GM18907 (cell line): ENCODE measurements around the gene TMOD4.
A peak's percentile ranks its signal among the peaks of the same experiment; 100 is the strongest.

Source experiments
- ATAC-seq: cut with Tn5 transposase; IDR thresholded peaks from one replicate; pipeline ENCODE4 v1.9.1; 2021; ENCODE audit warnings: mild to moderate bottlenecking, moderate library complexity; ENCODE audit not compliant: unreplicated experiment

Gene TMOD4

DNA sequence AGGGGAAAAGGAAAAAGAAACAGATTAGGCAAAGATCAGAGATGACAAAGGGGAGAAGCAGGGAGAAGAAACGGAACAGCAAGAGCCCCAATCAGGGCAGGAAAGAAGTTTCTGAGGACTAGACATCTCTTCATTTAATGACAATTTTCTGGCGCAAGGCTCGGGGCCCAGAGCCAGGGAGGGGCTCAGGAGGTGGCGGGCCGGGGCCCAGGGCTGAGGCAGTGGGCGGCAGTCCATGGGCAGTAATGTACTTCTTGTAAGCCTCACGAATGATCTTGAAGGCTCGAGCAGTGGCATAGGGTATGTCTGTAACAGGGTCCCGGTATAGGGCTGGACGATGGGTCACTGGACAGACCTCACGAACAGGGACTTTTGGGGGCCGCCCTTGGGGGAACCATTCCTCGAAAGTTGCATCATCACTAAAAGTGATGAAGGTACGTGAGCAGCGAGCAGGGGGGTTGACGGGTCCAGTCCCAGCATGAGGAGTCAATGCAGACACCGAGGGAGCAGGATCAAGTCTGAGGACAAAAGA, 799 bp upstream of the TMOD4 start:
- no peak for ATAC-seq

- ATAC-seq: no peak
Observed at GRCh38 chr1:151175041-151175741, 590 bp downstream of the TMOD4 start.

DNA sequence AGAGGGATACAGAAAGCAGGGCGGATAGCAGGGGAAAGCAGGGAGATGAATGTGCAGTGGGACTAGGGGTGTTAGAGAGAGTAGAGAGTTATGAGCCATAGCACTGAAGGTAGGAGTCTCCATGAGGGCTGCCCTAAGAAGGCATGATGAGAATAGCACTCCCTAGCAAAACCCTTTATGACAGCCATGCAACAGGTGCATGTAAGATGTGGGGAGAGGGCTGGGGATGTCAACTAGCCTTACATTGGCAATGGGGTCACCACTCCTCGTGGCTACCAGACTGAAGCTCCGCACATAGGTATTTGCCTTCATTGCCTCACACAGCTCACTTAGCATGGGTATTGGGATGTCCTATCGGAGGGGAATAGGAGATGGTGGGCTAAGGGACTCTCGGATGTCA, 4.6 kb downstream of the TMOD4 start:
- ATAC-seq: no peak

DNA sequence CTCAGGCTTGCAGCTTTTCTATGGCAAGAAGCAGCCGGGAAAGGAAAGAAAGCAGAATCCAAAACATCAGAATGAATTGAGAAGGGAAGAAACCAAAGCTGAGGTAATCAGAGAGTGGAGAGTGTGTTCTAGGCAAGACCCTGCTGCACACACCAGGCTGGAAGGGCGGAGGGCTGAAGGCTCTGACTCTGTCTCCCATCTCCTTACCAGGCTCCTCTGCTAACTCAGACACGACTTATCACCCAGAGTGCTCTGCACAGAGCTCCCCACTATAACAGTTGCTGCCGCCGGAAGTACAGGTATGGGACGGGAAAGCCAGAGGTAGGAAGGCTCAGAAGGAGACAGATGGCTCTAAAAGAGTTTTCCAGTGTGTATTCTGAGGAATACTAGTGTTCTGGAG, 8.7 kb downstream of the TMOD4 start:
- no peak for ATAC-seq

DNA sequence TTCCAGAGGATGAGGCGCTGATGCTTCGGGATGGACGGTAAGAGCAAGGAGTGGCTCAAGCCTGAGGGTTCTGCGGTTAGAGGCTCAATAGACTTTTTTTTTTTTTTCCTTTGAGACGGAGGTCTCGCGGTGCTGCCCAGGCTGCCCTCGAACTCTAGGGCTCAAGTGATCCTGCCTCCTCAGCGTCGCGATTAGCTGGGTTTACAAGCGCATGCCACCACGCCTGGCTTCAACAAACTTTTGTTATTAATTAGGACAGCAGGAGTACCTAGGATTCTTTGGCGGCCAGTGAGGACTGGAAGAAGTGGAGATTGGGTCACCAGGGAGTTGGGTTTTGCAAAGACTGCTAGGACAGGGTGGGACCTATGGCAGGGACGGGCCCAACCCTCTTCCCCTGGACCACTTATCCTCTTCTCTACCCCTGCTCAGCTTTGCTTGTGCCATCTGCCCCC, 9.2 kb downstream of the TMOD4 start:
- no peak for ATAC-seq

- peak; percentile 81 for ATAC-seq
Observed at GRCh38 chr1:151165738-151166504, 9.9 kb downstream of the TMOD4 start, which contains the start of the genes LYSMD1 and SCNM1. TSS of gene LYSMD1 (minus strand) at chr1:151165902. CDS start at chr1:151165258, 644 bp downstream. TSS of gene SCNM1 (plus strand) at chr1:151166144. CDS start at chr1:151166153, 9 bp downstream.

DNA sequence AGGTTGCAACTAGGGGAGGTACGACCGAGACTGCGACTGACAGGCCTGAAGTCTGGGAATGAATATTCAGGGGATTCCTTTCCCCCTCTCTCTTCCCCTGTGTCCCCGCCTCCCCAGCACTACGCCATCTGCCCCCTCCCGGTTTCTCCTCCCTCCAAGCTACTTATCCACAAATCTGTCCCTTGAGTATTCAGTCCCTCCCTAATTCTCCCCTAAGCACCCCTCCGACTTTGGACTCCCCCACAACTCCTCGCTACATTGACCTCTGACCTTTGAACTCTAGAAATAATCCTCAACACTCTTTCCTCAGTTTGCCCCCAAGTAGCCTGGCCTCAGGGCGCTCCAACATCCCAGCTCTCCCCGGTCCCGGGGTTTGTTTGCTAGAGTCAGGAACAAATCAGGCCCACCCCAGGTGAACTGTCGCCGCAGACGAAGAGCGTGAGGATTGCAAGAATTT, 10.5 kb downstream of the TMOD4 start:
- no peak for ATAC-seq

DNA sequence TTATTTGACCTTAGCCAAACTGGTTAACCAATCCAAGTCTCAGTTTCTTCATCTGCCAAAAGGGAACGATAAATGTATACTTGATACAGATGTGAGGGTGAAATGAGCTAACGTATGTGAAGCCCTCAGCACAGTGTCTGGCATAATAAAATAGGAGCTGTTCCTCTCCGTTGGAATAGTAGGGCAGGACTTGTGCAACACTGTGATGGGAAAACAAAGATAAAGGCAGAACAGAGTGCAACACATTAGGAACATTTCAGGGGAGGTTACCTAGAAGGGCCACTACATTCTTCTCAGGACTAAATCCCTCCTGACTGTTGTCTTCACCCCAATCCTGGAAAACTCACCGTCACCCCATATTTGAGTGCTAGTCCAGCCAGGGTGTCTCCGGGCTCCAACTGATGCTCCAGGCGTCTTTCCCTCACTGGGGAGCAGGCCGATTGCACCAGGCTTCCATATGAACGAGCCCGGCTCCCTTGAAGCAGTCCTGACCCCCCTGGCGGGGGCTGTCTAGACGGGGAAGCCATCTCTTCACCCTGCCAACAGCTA, 11.0 kb downstream of the TMOD4 start:
- ATAC-seq: no peak

DNA sequence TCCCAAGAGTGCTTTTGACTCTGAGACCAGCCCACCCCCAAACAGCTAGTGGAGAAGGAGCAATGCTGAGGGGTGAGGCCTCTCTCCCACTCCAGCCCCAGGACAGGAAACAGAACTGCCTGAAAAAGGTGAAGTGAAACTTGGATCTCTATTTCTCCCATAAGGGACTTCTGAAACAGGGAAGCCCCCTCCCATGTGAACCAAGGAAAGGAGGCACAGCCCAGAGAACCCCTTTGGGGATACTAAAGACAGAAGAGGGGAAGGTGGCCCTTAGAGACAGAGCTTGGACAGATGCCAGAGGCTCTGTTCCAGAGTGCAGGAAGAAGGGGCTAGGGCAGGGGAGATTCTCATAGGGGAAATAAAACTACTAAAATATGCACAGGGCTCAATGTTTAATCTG, 16.4 kb downstream of the TMOD4 start:
- ATAC-seq: no peak

DNA sequence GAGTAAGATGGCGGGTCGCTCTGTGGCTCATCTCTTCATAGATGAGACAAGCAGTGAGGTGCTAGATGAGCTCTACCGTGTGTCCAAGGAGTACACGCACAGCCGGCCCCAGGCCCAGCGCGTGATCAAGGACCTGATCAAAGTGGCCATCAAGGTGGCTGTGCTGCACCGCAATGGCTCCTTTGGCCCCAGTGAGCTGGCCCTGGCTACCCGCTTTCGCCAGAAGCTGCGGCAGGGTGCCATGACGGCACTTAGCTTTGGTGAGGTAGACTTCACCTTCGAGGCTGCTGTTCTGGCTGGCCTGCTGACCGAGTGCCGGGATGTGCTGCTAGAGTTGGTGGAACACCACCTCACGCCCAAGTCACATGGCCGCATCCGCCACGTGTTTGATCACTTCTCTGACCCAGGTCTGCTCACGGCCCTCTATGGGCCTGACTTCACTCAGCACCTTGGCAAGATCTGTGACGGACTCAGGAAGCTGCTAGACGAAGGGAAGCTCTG, 17.0 kb downstream of the TMOD4 start:
- no peak for ATAC-seq

DNA sequence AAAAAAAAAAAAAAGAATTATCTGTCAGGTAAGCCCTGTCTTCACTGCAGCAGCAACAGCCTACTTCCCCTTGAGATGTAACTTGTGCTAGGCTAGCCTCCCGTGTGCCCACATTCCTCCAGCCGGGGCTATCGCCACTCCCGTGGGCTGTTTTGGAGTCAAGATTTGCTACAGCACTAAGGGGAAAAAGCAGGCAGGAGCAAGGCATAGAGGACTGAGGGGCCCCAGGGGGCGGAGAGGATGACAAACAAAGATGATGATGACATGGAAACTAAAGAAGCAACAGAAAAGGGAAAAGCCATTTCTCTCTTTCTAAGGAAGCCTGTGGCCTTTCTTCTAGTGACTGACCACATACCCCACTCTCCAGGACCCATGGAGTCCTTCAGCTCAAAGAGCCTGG, 17.5 kb downstream of the TMOD4 start:
- no peak for ATAC-seq

- no peak for ATAC-seq
Observed at GRCh38 chr1:151157067-151157531, 18.7 kb downstream of the TMOD4 start.

DNA sequence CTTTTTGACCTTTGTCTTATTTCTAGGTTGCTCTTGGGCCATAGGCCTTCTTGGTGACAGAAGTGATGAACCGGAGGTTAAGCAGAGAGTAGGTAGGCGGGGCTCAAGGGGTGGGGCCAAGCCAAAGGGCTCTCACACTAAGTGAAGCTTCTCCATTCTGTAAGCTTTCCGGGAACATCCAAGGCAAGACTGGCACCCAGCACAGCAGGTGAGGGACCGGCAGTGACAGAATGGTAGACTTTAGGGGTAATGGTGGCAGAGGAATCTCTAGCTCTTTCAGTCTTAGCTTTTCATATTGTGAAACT, 19.3 kb downstream of the TMOD4 start, which contains the start of gene TNFAIP8L2:
TSS of gene TNFAIP8L2 (plus strand) at position 135 of the 305 bp plus-strand sequence. CDS start 2,049 bp downstream, outside the sequence.
- ATAC-seq: peak; percentile 68

- no peak for ATAC-seq
Observed at GRCh38 chr1:151147665-151148064, 28.1 kb downstream of the TMOD4 start.

GRCh38 chr1:151147132-151147503, 28.7 kb downstream of the TMOD4 start:
- ATAC-seq: no peak

- peak; percentile 97 for ATAC-seq
Observed at GRCh38 chr1:151146412-151147131, 29.2 kb downstream of the TMOD4 start, which contains the start of gene SEMA6C. TSS of gene SEMA6C (minus strand) at chr1:151146631. CDS start at chr1:151142621, 4,010 bp downstream.

DNA sequence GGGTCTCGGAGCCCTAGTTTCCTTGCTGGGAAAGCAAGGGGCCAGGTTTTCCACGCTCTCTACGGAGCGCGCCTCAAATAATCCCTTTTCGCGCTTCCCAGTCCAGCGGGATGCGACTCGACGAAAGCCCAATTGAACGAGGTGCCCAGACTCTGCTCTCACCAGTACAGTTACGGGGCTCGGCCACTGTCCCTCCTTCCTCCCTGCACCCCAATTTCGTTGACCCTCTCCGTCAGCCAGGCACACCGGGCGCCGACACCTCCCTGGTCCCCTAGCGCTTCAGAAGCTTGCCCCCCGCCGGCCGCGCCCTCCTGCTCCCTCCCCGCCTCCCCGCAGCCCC, 29.7 kb downstream of the TMOD4 start:
- ATAC-seq: no peak

DNA sequence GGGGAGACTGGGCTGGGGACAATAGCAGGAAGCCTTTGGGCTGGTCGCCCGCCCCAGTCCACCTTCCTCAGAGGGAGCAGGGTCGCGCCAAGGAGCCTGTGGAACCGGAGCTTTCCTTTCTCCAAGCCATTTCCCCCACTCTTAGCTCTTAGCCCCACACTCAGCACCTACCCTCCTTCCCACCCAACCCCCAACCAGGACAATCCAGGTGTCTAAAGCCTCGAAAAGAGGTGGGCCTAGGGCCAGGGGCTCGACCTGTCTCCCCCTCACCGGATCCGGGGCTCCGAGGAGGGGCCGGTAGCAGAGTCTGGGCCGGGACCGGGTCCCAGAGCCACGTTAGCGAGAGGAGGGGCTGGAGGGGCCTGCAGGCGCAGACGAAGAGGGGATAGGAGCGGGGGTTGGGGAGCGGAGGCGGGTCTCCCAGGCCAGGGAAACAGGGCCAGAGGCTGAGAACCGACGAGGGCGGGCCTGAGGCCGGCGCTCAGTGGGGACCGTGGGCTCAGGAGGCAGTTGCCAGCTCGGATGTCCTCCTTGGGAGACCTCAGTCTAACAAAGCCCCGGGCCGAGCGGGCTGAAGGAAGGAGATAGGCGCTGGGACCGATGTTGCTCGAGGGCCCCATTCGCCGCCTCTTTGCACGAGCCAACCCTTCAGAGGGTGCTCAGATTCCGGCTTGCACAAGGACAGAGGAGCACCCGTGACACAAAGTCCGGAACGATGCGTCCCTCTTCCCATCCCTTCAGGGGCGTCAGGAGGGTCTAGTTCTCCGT, 30.3 kb downstream of the TMOD4 start:
- ATAC-seq: no peak

DNA sequence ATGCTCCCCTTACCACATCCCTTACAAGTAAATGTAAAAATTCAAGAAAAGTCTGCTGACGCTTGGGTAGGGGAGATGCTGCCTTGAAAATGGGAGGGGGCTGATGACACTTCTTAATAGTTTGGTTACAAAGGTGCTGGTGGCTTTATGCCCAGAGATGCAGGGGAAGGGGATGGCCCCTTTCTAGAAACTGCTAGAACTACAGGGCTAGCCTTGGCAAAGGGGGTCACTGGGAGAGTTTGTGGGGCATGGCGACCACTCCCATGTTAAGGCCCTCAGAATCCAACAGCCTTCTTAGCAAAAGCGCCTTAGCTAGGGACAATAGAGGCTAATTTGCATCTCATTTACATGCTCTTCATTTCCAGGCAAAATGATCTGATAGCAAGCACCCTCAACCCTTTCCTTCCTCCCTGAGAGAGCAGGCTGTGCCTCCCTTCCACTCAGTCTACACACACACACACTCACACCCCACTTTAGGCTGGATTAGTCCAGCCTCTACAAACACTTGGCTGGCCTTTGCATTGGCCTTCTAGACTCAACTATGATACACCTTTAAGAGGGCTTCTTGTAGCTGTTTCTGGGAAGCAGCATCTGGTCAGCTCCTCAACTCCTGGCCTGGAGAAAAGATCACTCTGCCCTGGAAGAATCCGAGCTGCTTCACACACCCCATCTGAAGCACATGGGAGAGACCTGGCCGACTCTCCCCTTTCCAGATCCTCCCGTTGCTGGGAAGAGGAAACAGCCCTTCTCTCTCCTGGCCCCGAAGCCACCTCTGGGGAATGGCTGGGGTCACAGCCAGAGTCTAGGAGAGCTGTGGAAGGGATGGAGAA, 31.1 kb downstream of the TMOD4 start:
- no peak for ATAC-seq
